Measurements from ENCODE around the gene LRRC40. TPM values are rescaled to one million over a fixed set of nuclear protein-coding genes. Genes with fewer than 3 reads are reported as not detected.
A peak's percentile ranks its signal among the peaks of the same experiment; 100 is the strongest.

The LRRC40 gene
- total and polyA plus RNA-seq, 9 of the 15 experiments (the other 6 are each of a cell fraction or from before 2014, with no cell fraction given): 16.1 to 36.2 (median 30.9) TPM

DNA sequence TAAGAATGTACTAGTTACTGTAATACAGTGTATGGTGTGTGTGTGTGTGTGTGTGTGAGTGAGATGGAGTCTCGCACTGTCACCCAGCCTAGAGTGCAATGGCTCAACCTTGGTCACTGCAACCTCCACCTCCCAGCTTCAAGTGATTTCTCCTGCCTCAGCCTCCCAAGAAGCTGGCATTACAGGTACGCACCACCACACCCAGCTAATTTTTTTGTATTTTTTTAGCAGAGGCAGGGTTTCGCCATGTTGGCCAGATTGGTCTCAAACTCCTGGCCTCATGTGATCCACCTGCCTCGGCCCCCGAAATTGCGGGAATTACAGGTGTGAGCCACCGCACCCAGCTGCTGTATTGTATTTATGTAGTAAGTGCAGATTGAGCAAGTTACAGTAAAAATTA is 2.9 kb upstream of the LRRC40 start:
- 97% methylated on average over 7 of the region's 7 CpGs for WGBS (ENCODE audit: insufficient coverage, low coverage, missing lambda C conversion rate)
- H3K4me1 ChIP-seq (replicated peaks in 1 of 2; ENCODE audit: control insufficient read depth in 2 of 2, insufficient read depth in 2 of 2, low read length in 2 of 2): no peaks in the 10 kb centered on the region; a peak in 3 of 5 replicates
- 0 out of 4 replicates have a peak overlapping the region, but pooled peaks of 1 of the 2 experiments have one; percentile 6 for H3K9ac ChIP-seq (ENCODE audit: insufficient read depth in 1 of 2, low read depth in 2 of 2, low read length in 2 of 2)
- TF ChIP-seq BCOR (IDR thresholded peaks at IDR 0.05): 0 out of 2 replicates have a peak, but pooled peaks have one; percentile 16
- TF ChIP-seq SMC3 (conservative IDR thresholded peaks at IDR 0.05; ENCODE audit: insufficient read depth, low read depth, low read length): no peak
- peak; percentile 51; the same call in 1 of the 2 replicates for TF ChIP-seq RBFOX2 (IDR thresholded peaks at IDR 0.05; ENCODE audit: low read depth, low read length)
- no peaks in the 10 kb centered on the region for H3K9me3 ChIP-seq (replicated peaks; ENCODE audit: control insufficient read depth, insufficient read depth, low read depth, low read length)
- DNase-seq (ENCODE audit: extremely low read depth in 1 of 4, low spot score in 3 of 4) (no peak), ATAC-seq (no peak), FAIRE-seq (no peak)
- H4K20me1 ChIP-seq (replicated peaks; ENCODE audit: control insufficient read depth, insufficient read depth, low read length): no peaks in the 10 kb centered on the region
- ChIA-PET CTCF (ENCODE audit: low intra/inter-chr PET ratio) (interaction anchor here (0.6 kb wide), 1 partner anchor 13 kb away, joined by 3 read pairs; no protein-coding TSS in a partner anchor), POLR2A (interaction anchor here (0.7 to 8.0 kb wide), 6 partner anchors 9 to 203 kb away, joined by 3 to 58 read pairs (median 3); partner anchors contain the start of genes CTH and SRSF11)
- in situ Hi-C loops (cut with MboI): no loop called here
- intact Hi-C loops (cut with micrococcal nuclease): loop anchor here (5.0 kb wide), 1 partner anchor 204 kb away; the partner anchor contains the start of gene CTH
- no peak overlapping the region for H2AFZ ChIP-seq (ENCODE audit: low read depth, low read length)
- H3K27me3 ChIP-seq (ENCODE audit: control insufficient read depth in 2 of 2, insufficient read depth in 2 of 2, low read length in 2 of 2): no peaks in the 10 kb centered on the region
- peaks cover 45% of the 10 kb centered on the region for H3K36me3 ChIP-seq (ENCODE audit: control insufficient read depth, insufficient read depth, low read length)
- no TSS peak for BruUV-seq (replicated peaks)
- H3K4me3 ChIP-seq: no peak overlapping the region
- no peak overlapping the region for H3K27ac ChIP-seq (ENCODE audit: extremely low read depth, low read depth, low read length)
- H3K79me2 ChIP-seq (ENCODE audit: control insufficient read depth, insufficient read depth, low read length): peaks cover 99% of the 10 kb centered on the region
- H3K9me1 ChIP-seq (ENCODE audit: control insufficient read depth, insufficient read depth, low read length): no peaks in the 10 kb centered on the region
- H3K4me2 ChIP-seq (ENCODE audit: insufficient read depth, low read length): 0 out of 2 replicates have a peak overlapping the region, but pooled peaks have one; percentile 15

DNA sequence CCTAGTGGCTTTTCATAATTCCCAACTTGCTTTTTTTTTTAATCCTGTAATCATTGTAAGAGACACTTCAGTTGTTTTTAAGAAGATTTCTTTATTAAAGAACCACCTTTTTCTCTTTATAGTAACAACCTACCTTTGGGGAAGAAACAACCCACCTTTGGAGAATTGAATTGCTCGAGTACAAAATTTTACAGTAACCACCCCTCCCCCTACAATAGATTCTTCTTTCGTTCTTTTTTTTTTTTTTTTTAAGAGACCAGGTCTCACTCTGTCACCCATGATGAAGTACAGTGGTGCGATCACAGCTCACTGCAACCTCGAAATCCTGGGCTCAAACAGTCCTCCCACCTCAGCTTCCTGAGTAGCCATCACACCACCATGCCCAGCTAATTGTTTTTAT is 2.1 kb upstream of the LRRC40 start:
- FAIRE-seq: no peak
- H4K20me1 ChIP-seq (replicated peaks; ENCODE audit: control insufficient read depth, insufficient read depth, low read length): no peaks in the 10 kb centered on the region
- no peak for TF ChIP-seq RHOXF2B (CRISPR knock-in tag; conservative IDR thresholded peaks at IDR 0.05)
- TF ChIP-seq, protein P1, sequence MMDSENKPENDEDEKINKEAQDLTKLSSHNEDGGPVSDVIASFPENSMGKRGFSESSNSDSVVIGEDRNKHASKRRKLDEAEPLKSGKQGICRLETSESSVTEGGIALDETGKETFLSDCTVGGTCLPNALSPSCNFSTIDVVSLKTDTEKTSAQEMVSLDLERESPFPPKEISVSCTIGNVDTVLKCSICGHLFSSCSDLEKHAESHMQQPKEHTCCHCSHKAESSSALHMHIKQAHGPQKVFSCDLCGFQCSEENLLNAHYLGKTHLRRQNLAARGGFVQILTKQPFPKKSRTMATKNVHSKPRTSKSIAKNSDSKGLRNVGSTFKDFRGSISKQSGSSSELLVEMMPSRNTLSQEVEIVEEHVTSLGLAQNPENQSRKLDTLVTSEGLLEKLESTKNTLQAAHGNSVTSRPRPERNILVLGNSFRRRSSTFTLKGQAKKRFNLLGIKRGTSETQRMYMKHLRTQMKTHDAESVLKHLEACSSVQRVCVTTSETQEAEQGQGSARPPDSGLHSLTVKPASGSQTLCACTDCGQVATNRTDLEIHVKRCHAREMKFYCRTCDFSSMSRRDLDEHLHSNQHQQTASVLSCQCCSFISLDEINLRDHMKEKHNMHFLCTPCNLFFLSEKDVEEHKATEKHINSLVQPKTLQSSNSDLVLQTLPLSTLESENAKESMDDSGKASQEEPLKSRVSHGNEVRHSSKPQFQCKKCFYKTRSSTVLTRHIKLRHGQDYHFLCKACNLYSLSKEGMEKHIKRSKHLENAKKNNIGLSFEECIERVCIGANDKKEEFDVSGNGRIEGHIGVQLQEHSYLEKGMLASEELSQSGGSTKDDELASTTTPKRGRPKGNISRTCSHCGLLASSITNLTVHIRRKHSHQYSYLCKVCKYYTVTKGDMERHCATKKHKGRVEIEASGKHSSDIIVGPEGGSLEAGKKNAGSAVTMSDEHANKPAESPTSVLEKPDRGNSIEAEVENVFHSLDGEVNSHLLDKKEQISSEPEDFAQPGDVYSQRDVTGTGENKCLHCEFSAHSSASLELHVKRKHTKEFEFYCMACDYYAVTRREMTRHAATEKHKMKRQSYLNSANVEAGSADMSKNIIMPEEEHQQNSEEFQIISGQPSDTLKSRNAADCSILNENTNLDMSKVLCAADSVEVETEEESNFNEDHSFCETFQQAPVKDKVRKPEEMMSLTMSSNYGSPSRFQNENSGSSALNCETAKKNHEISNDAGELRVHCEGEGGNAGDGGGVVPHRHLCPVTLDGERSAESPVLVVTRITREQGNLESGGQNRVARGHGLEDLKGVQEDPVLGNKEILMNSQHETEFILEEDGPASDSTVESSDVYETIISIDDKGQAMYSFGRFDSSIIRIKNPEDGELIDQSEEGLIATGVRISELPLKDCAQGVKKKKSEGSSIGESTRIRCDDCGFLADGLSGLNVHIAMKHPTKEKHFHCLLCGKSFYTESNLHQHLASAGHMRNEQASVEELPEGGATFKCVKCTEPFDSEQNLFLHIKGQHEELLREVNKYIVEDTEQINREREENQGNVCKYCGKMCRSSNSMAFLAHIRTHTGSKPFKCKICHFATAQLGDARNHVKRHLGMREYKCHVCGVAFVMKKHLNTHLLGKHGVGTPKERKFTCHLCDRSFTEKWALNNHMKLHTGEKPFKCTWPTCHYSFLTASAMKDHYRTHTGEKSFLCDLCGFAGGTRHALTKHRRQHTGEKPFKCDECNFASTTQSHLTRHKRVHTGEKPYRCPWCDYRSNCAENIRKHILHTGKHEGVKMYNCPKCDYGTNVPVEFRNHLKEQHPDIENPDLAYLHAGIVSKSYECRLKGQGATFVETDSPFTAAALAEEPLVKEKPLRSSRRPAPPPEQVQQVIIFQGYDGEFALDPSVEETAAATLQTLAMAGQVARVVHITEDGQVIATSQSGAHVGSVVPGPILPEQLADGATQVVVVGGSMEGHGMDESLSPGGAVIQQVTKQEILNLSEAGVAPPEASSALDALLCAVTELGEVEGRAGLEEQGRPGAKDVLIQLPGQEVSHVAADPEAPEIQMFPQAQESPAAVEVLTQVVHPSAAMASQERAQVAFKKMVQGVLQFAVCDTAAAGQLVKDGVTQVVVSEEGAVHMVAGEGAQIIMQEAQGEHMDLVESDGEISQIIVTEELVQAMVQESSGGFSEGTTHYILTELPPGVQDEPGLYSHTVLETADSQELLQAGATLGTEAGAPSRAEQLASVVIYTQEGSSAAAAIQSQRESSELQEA (IDR thresholded peaks at IDR 0.05; ENCODE audit: low read depth): no peak

More for the DNA sequence above, 2.1 kb upstream of the LRRC40 start:
- 26% methylated on average over 3 of the region's 4 CpGs for WGBS (ENCODE audit: insufficient coverage, low coverage, missing lambda C conversion rate)
- Histone ChIP-seq H3K27ac (ENCODE audit: extremely low read depth, low read depth, low read length) (peak overlapping the region; percentile 96; the same call in 2 of the 3 replicates), H2AFZ (ENCODE audit: low read depth, low read length) (no peak overlapping the region), H3K9me3 (replicated peaks; ENCODE audit: control insufficient read depth, insufficient read depth, low read depth, low read length) (no peaks in the 10 kb centered on the region), H3K27me3 (ENCODE audit: control insufficient read depth in 2 of 2, insufficient read depth in 2 of 2, low read length in 2 of 2) (no peaks in the 10 kb centered on the region), H3K79me2 (ENCODE audit: control insufficient read depth, insufficient read depth, low read length) (peaks cover 99% of the 10 kb centered on the region), H3K4me3 (peak overlapping the region; percentile 71), H3K9me1 (ENCODE audit: control insufficient read depth, insufficient read depth, low read length) (no peaks in the 10 kb centered on the region), H3K4me2 (ENCODE audit: insufficient read depth, low read length) (peak overlapping the region; percentile 93), H3K36me3 (ENCODE audit: control insufficient read depth, insufficient read depth, low read length) (peaks cover 40% of the 10 kb centered on the region), H3K9ac (ENCODE audit: insufficient read depth in 1 of 2, low read depth in 2 of 2, low read length in 2 of 2) (peak overlapping the region in 1 of 2 experiments; percentile 95; a peak in 2 of 4 replicates), H3K4me1 (replicated peaks in 1 of 2; ENCODE audit: control insufficient read depth in 2 of 2, insufficient read depth in 2 of 2, low read length in 2 of 2) (no peaks in the 10 kb centered on the region; a peak in 3 of 5 replicates)
- CTCF ChIA-PET (ENCODE audit: low intra/inter-chr PET ratio): interaction anchor here (0.6 kb wide), 1 partner anchor 14 kb away, joined by 3 read pairs; no protein-coding TSS in a partner anchor
- in situ Hi-C loops (cut with MboI): no loop called here
- POLR2A ChIA-PET: interaction anchor here (0.5 to 8.0 kb wide), 5 partner anchors 9 to 791 kb away, joined by 3 to 58 read pairs (median 3); partner anchors contain the start of gene SRSF11
- intact Hi-C loops (cut with micrococcal nuclease): loop anchor here (5.0 kb wide), 1 partner anchor 205 kb away; the partner anchor contains the start of gene CTH
- BruUV-seq (replicated peaks): no TSS peak
- DNase-seq (ENCODE audit: extremely low read depth in 1 of 4, low spot score in 3 of 4) (peak in 1 of 4 experiments; percentile 12), ATAC-seq (0 out of 3 replicates have a peak, but pooled peaks have one; percentile 0)
